Measurements from ENCODE around the gene RTP3. TPM values are rescaled to one million over a fixed set of nuclear protein-coding genes. Genes with fewer than 3 reads are reported as not detected.
"Not testable (repeated sequence)": the region's sequence is repeated elsewhere in the genome, so short reads cannot be mapped to it uniquely, and the experiment has no call there.

RTP3 gene
- total RNA-seq, 1 experiment from 2014 or later: not detected

DNA sequence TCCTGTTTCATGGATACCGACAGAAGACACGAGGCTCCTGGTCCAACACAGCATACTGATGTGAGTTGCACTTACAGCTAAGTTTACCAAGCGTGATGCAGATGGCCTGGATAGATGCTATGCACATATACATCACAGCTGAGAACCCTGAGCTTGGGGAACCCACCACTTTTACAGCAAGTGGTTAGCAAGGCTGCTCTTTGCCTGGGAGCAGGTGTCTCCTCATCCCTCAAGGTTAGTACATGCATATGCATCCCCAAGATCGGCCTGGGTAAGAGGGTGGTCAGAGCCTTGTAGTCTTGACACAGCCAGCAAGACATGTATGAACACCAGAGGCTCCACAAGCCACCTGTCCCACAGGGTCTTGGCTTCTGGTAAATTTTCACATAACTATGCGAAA is 40.0 kb downstream of the RTP3 start:
- H3K27ac ChIP-seq (ENCODE audit: low read depth, low read length): no peak overlapping the region
- H3K4me1 ChIP-seq (ENCODE audit: control insufficient read depth in 1 of 2, insufficient read depth in 2 of 2, low read length in 2 of 2): no peaks in the 10 kb centered on the region
- CTCF ChIA-PET: no interaction called here
- no peaks in the 10 kb centered on the region for H4K20me1 ChIP-seq (ENCODE audit: insufficient read depth)
- no peak overlapping the region for H3K9ac ChIP-seq (ENCODE audit: low read length)
- POLR2A ChIA-PET: no interaction called here
- RAD21 ChIA-PET (ENCODE audit: low non-redundant PET in 1 of 2, low total read pairs in 2 of 2, uncharacterized antibody in 2 of 2, unreplicated experiment in 2 of 2): no interaction called here
- H3K27me3 ChIP-seq (ENCODE audit: insufficient read depth, low read length): no peaks in the 10 kb centered on the region
- H3K9me3 ChIP-seq (ENCODE audit: control insufficient read depth in 1 of 2, insufficient read depth in 1 of 2, low read depth in 1 of 2, low read length in 2 of 2): no peaks in the 10 kb centered on the region
- H3K79me2 ChIP-seq (ENCODE audit: insufficient read depth, low read length): no peaks in the 10 kb centered on the region
- BruUV-seq (replicated peaks): no TSS peak
- TF ChIP-seq SIN3A (IDR thresholded peaks at IDR 0.05; ENCODE audit: low read depth) (no peak), SRF (IDR thresholded peaks at IDR 0.05; ENCODE audit: low read depth) (no peak), EZH2phosphoT487 (IDR thresholded peaks at IDR 0.05; ENCODE audit: borderline replicate concordance) (no peak), EGR1 (IDR thresholded peaks at IDR 0.05; ENCODE audit: low read depth) (no peak), RAD21 (IDR thresholded peaks at IDR 0.05; ENCODE audit: low read depth) (no peak), ELF1 (IDR thresholded peaks at IDR 0.05; ENCODE audit: borderline replicate concordance, low read depth) (no peak), EZH2 (IDR thresholded peaks at IDR 0.05) (no peak), TCF7L2 (IDR thresholded peaks at IDR 0.05; ENCODE audit: borderline replicate concordance, extremely low read depth, insufficient read depth, insufficient read length) (no peak), SP1 (IDR thresholded peaks at IDR 0.05; ENCODE audit: low read depth) (no peak), CEBPB (IDR thresholded peaks at IDR 0.05; ENCODE audit: low read depth) (no peak), JUND (IDR thresholded peaks at IDR 0.05) (no peak), ZNF274 (IDR thresholded peaks at IDR 0.05; ENCODE audit: low read depth, low read length) (no peak), CBX3 (IDR thresholded peaks at IDR 0.05; ENCODE audit: low read depth) (no peak), YY1 (IDR thresholded peaks at IDR 0.05; ENCODE audit: extremely low read depth, insufficient replicate concordance, low read depth, low read length) (no peak)
- TF ChIP-seq, protein P1, sequence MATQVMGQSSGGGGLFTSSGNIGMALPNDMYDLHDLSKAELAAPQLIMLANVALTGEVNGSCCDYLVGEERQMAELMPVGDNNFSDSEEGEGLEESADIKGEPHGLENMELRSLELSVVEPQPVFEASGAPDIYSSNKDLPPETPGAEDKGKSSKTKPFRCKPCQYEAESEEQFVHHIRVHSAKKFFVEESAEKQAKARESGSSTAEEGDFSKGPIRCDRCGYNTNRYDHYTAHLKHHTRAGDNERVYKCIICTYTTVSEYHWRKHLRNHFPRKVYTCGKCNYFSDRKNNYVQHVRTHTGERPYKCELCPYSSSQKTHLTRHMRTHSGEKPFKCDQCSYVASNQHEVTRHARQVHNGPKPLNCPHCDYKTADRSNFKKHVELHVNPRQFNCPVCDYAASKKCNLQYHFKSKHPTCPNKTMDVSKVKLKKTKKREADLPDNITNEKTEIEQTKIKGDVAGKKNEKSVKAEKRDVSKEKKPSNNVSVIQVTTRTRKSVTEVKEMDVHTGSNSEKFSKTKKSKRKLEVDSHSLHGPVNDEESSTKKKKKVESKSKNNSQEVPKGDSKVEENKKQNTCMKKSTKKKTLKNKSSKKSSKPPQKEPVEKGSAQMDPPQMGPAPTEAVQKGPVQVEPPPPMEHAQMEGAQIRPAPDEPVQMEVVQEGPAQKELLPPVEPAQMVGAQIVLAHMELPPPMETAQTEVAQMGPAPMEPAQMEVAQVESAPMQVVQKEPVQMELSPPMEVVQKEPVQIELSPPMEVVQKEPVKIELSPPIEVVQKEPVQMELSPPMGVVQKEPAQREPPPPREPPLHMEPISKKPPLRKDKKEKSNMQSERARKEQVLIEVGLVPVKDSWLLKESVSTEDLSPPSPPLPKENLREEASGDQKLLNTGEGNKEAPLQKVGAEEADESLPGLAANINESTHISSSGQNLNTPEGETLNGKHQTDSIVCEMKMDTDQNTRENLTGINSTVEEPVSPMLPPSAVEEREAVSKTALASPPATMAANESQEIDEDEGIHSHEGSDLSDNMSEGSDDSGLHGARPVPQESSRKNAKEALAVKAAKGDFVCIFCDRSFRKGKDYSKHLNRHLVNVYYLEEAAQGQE (IDR thresholded peaks at IDR 0.05; ENCODE audit: low read depth): no peak
- TF ChIP-seq, protein P2, sequence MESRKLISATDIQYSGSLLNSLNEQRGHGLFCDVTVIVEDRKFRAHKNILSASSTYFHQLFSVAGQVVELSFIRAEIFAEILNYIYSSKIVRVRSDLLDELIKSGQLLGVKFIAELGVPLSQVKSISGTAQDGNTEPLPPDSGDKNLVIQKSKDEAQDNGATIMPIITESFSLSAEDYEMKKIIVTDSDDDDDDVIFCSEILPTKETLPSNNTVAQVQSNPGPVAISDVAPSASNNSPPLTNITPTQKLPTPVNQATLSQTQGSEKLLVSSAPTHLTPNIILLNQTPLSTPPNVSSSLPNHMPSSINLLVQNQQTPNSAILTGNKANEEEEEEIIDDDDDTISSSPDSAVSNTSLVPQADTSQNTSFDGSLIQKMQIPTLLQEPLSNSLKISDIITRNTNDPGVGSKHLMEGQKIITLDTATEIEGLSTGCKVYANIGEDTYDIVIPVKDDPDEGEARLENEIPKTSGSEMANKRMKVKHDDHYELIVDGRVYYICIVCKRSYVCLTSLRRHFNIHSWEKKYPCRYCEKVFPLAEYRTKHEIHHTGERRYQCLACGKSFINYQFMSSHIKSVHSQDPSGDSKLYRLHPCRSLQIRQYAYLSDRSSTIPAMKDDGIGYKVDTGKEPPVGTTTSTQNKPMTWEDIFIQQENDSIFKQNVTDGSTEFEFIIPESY (IDR thresholded peaks at IDR 0.05; ENCODE audit: extremely low read depth, insufficient replicate concordance, low read length): no peak
- TF ChIP-seq, protein P3, sequence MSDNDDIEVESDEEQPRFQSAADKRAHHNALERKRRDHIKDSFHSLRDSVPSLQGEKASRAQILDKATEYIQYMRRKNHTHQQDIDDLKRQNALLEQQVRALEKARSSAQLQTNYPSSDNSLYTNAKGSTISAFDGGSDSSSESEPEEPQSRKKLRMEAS (IDR thresholded peaks at IDR 0.05): no peak
- ATAC-seq (no peak), DNase-seq (ENCODE audit: low read depth, low spot score) (no peak)
- intact Hi-C loops (cut with micrococcal nuclease): no loop called here
- H3K4me3 ChIP-seq (replicated peaks in 1 of 2; ENCODE audit: low read depth in 1 of 2, low read length in 2 of 2): no peak overlapping the region
- H3K4me2 ChIP-seq (ENCODE audit: low read length): no peak overlapping the region
- no peaks in the 10 kb centered on the region for H3K9me2 ChIP-seq (ENCODE audit: insufficient read depth)
- no peak overlapping the region for H2AFZ ChIP-seq (ENCODE audit: low read depth, low read length, poor library complexity, severe bottlenecking)
- no peaks in the 10 kb centered on the region for H3K36me3 ChIP-seq (ENCODE audit: control insufficient read depth in 1 of 2, insufficient read depth in 2 of 2, low read length in 2 of 2)

DNA sequence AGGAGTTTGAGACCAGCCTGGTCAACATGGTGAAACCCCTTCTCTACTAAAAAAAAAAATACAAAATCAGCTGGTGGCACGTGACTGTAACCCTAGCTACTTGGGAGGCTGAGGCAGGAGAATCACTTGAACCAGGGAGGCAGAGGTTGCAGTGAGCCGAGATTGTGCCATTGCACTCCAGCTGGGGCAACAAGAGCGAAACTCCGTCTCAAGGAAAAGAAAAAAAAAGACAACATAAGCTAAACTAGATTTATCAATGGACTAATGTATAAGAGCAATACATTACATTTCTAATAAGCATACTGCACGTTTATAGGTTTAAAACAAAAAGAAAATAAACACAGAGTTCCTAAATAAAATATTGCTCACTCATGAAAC is 40.6 kb downstream of the RTP3 start:
- POLR2A ChIA-PET; H2AFZ ChIP-seq (ENCODE audit: low read depth, low read length, poor library complexity, severe bottlenecking); ATAC-seq; RAD21 ChIA-PET (ENCODE audit: low non-redundant PET in 1 of 2, low total read pairs in 2 of 2, uncharacterized antibody in 2 of 2, unreplicated experiment in 2 of 2); H3K79me2 ChIP-seq (ENCODE audit: insufficient read depth, low read length); H3K4me3 ChIP-seq (replicated peaks in 1 of 2; ENCODE audit: low read depth in 1 of 2, low read length in 2 of 2); BruUV-seq (replicated peaks); H3K9me2 ChIP-seq (ENCODE audit: insufficient read depth); CTCF ChIA-PET; H3K4me2 ChIP-seq (ENCODE audit: low read length); H3K9ac ChIP-seq (ENCODE audit: low read length); H3K36me3 ChIP-seq (ENCODE audit: control insufficient read depth in 1 of 2, insufficient read depth in 2 of 2, low read length in 2 of 2); H3K27me3 ChIP-seq (ENCODE audit: insufficient read depth, low read length); DNase-seq (ENCODE audit: low read depth, low spot score); H3K4me1 ChIP-seq (ENCODE audit: control insufficient read depth in 1 of 2, insufficient read depth in 2 of 2, low read length in 2 of 2); H4K20me1 ChIP-seq (ENCODE audit: insufficient read depth); H3K27ac ChIP-seq (ENCODE audit: low read depth, low read length); intact Hi-C loops (cut with micrococcal nuclease); H3K9me3 ChIP-seq (ENCODE audit: control insufficient read depth in 1 of 2, insufficient read depth in 1 of 2, low read depth in 1 of 2, low read length in 2 of 2): not testable (repeated sequence)
